Raji (cell line): ENCODE results near the gene TP53AIP1.

Source experiments
- POLR2A ChIP-seq: IDR thresholded peaks from 2 replicates; pipeline ENCODE4 v1.6.1; 2011; ENCODE audit warnings: low read depth, low read length, control low read depth; ENCODE audit not compliant: insufficient read depth

TP53AIP1 gene

GRCh38 chr11:128905345-128906184, 37.1 kb downstream of the TP53AIP1 start:
- no peak for TF ChIP-seq POLR2A

GRCh38 chr11:128904656-128905344, 37.9 kb downstream of the TP53AIP1 start:
- no peak for TF ChIP-seq POLR2A

- TF ChIP-seq POLR2A = no peak
Observed at GRCh38 chr11:128904303-128904655, 38.4 kb downstream of the TP53AIP1 start.

- no peak for TF ChIP-seq POLR2A
Observed at GRCh38 chr11:128903248-128904061, 39.2 kb downstream of the TP53AIP1 start.

GRCh38 chr11:128902515-128903066, 40.1 kb downstream of the TP53AIP1 start:
- TF ChIP-seq POLR2A = no peak

GRCh38 chr11:128901653-128902514, 40.8 kb downstream of the TP53AIP1 start:
- no peak for TF ChIP-seq POLR2A

GRCh38 chr11:128900468-128900867, 42.2 kb downstream of the TP53AIP1 start:
- TF ChIP-seq POLR2A = no peak

- TF ChIP-seq POLR2A = no peak
Observed at GRCh38 chr11:128898580-128899344, 43.9 kb downstream of the TP53AIP1 start.

GRCh38 chr11:128897826-128898225, 44.8 kb downstream of the TP53AIP1 start:
- TF ChIP-seq POLR2A = no peak

- no peak for TF ChIP-seq POLR2A
Observed at GRCh38 chr11:128896356-128896755, 46.3 kb downstream of the TP53AIP1 start.

- no peak for TF ChIP-seq POLR2A
Observed at GRCh38 chr11:128895526-128895925, 47.1 kb downstream of the TP53AIP1 start.

GRCh38 chr11:128894685-128895084, 48.0 kb downstream of the TP53AIP1 start:
- no peak for TF ChIP-seq POLR2A

GRCh38 chr11:128894286-128894681, 48.4 kb downstream of the TP53AIP1 start:
- TF ChIP-seq POLR2A = no peak
